ENCODE results near the gene CNFN.

Gene CNFN

GRCh38 chr19:42389899-42390298 is at the start of gene CNFN:
CNFN (minus strand) TSS chr19:42390297; CDS start chr19:42389037, 1,260 bp downstream.
- no peak for DNase-seq

- DNase-seq, result peak; percentile 75 to 90
These were observed 45.9 kb upstream of the CNFN start for GRCh38 chr19:42436006-42436405.

- no peak for DNase-seq
These were observed 45.2 kb upstream of the CNFN start for GRCh38 chr19:42435316-42435715.

GRCh38 chr19:42433503-42434260 is 43.6 kb upstream of the CNFN start:
- peak; percentile 39 to 71 for DNase-seq

- no peak for DNase-seq
These were observed 41.4 kb upstream of the CNFN start for GRCh38 chr19:42431486-42431885.

GRCh38 chr19:42428676-42429075 is 38.6 kb upstream of the CNFN start:
- DNase-seq, result no peak

- peak; percentile 35 to 61 for DNase-seq
These were observed 37.2 kb upstream of the CNFN start, which contains the start of gene LIPE for GRCh38 chr19:42427313-42427712. LIPE (minus strand) TSS chr19:42427388; CDS start chr19:42427149, 239 bp downstream.

- no peak for DNase-seq
These were observed 36.5 kb upstream of the CNFN start for GRCh38 chr19:42426643-42427042.

GRCh38 chr19:42424712-42425131 is 34.6 kb upstream of the CNFN start:
- no peak for DNase-seq

- no peak for DNase-seq
These were observed 34.2 kb upstream of the CNFN start for GRCh38 chr19:42424345-42424707.

- peak; percentile 76 to 89 for DNase-seq
These were observed 33.6 kb upstream of the CNFN start for GRCh38 chr19:42423462-42424344.

- peak in 1 of 2 experiments; percentile 69 for DNase-seq
These were observed 32.9 kb upstream of the CNFN start for GRCh38 chr19:42422901-42423461.

- no peak for DNase-seq
These were observed 32.2 kb upstream of the CNFN start for GRCh38 chr19:42422092-42422900.

- DNase-seq, result no peak
These were observed 31.5 kb upstream of the CNFN start for GRCh38 chr19:42421591-42422031.

GRCh38 chr19:42421101-42421500 is 31.0 kb upstream of the CNFN start:
- no peak for DNase-seq

GRCh38 chr19:42420055-42420544 is 30.0 kb upstream of the CNFN start:
- DNase-seq, result peak in 1 of 2 experiments; percentile 46

- DNase-seq, result no peak
These were observed 29.2 kb upstream of the CNFN start for GRCh38 chr19:42419309-42419708.

GRCh38 chr19:42412661-42413076 is 22.6 kb upstream of the CNFN start:
- DNase-seq, result peak in 1 of 2 experiments; percentile 21

GRCh38 chr19:42412227-42412626 is 22.1 kb upstream of the CNFN start:
- DNase-seq, result peak; percentile 26 to 34

- DNase-seq, result no peak
These were observed 21.6 kb upstream of the CNFN start for GRCh38 chr19:42411581-42412178.

- no peak for DNase-seq
These were observed 20.3 kb upstream of the CNFN start for GRCh38 chr19:42410371-42410770.

- DNase-seq, result no peak
These were observed 19.4 kb upstream of the CNFN start for GRCh38 chr19:42409477-42409876.
